Natural killer cell (primary cell): Measurements from ENCODE around the gene ZDHHC16. TPM values are rescaled to one million over a fixed set of nuclear protein-coding genes. Genes with fewer than 3 reads are reported as not detected.
"Not testable (repeated sequence)": the region's sequence is repeated elsewhere in the genome, so short reads cannot be mapped to it uniquely, and the experiment has no call there.

Experiments used
- ATAC-seq, 3 donors: fragments of 150-1000 bp in 2 of 3; fragments of 200-7000 bp in 1 of 3; cut with Tn5 transposase; 1 replicate in 1 of 3; 2 replicates in 2 of 3; pipeline ENCODE4 v1.10.0; 2021; ENCODE audit warnings: mild to moderate bottlenecking in 2 of 3, moderate library complexity in 2 of 3
- DNase-seq, 2 donors: peaks; one replicate each; pipeline versions ENCODE4 v3.0.0 to v3.0.0-alpha.2; 2013 to 2021; ENCODE audit warnings: mixed read lengths in 1 of 2
- H3K27ac ChIP-seq: one replicate; pipeline ENCODE4 v1.5.1; 2013; ENCODE audit warnings: mild to moderate bottlenecking, low read length
- H3K27me3 ChIP-seq: one replicate; pipeline ENCODE4 v1.6.1; 2013; ENCODE audit warnings: low read length; ENCODE audit not compliant: control insufficient read depth, insufficient read depth
- H3K36me3 ChIP-seq: one replicate; pipeline ENCODE4 v1.6.1; 2013; ENCODE audit warnings: low read length; ENCODE audit not compliant: control insufficient read depth, insufficient read depth
- H3K4me1 ChIP-seq: one replicate; pipeline ENCODE4 v1.6.1; 2013; ENCODE audit warnings: low read length; ENCODE audit not compliant: control insufficient read depth, insufficient read depth
- H3K4me3 ChIP-seq: one replicate; pipeline ENCODE4 v1.5.1; 2013; ENCODE audit warnings: low read length
- H3K9me3 ChIP-seq: one replicate; pipeline ENCODE4 v1.6.1; 2013; ENCODE audit warnings: low read length; ENCODE audit not compliant: control insufficient read depth, insufficient read depth
- H3K27ac Mint-ChIP-seq, 2 donors: one replicate each; pipeline ENCODE4 v1.8.0; 2022; ENCODE audit warnings: mild to moderate bottlenecking in 2 of 2, mixed read lengths in 2 of 2, moderate library complexity in 1 of 2
- H3K27me3 Mint-ChIP-seq, 2 donors: one replicate each; pipeline ENCODE4 v1.8.0; 2022; ENCODE audit warnings: low read depth in 2 of 2, mixed read lengths in 2 of 2
- H3K36me3 Mint-ChIP-seq: one replicate; pipeline ENCODE4 v1.8.0; 2022; ENCODE audit warnings: mixed read lengths
- H3K4me1 Mint-ChIP-seq, 2 donors: one replicate each; pipeline ENCODE4 v1.8.0; 2022; ENCODE audit warnings: mixed read lengths in 2 of 2
- H3K4me3 Mint-ChIP-seq: one replicate; pipeline ENCODE4 v1.8.0; 2022; ENCODE audit warnings: mild to moderate bottlenecking, moderate library complexity, mixed read lengths
- H3K9me3 Mint-ChIP-seq, 2 donors: one replicate each; pipeline ENCODE4 v1.8.0; 2022; ENCODE audit warnings: mixed read lengths in 2 of 2
- WGBS: methylation state at CpG from one replicate; pipeline ENCODE4 v1.1.7; 2013; ENCODE audit warnings: missing lambda C conversion rate; ENCODE audit not compliant: insufficient coverage; 5-methylcytosine and 5-hydroxymethylcytosine counted together
- intact Hi-C: fragments of 100-400 bp; cut with micrococcal nuclease; formaldehyde crosslinking; loops from one replicate; pipeline ENCODE4 v1.14.2; 2022
- total RNA-seq, 4 donors: library from RNA; stranded (reverse); fragments of 120-200 nt in 1 of 4; gene quantifications; one replicate each; pipeline versions ENCODE4 v1.2.3 to v1.2.4, GENCODE V29; 2013 to 2022
- TF ChIP-seq, protein P1 (sequence below): fragments of 200-600 bp; IDR thresholded peaks from one replicate; pipeline ENCODE4 v1.8.0; 2022; ENCODE audit warnings: antibody characterized with exemption

The ZDHHC16 gene
- total RNA-seq, 3 donors from 2014 or later (not counting 1 experiment from before 2014, with no cell fraction given) = 11.3 to 18.7 (median 12.7) TPM

DNA sequence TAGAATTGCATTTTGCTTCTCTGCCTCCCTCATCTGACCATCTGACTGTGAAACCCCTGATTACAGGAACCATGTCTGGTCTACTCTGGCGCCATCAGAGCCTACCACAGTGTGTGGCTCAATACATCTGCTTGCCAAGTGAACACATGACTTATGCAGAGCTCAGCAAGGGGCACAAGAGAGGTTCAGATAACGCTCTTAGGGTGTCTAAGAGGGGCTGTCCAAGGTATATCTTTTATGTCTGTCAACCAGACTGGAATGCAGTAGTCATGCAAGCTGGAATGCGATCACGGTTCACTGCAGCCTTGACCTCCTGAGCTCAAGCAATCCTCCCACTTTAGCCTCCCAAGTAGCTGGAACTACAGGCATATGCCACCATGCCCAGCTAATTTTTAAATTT is 34.6 kb upstream of the ZDHHC16 start:
- intact Hi-C loops = loop anchor here (10.0 kb wide), 1 partner anchor 233 kb away; the partner anchor contains the start of gene PI4K2A
- Mint-ChIP-seq H3K4me3 (no peak overlapping the region), H3K4me1 (peaks cover 31 to 44% of the 10 kb centered on the region in 2 donors), H3K36me3 (no peaks in the 10 kb centered on the region), H3K9me3 (no peaks in the 10 kb centered on the region), H3K27ac (no peak overlapping the region), H3K27me3 (no peaks in the 10 kb centered on the region)
- WGBS = 90% methylated on average over 4 of the region's 4 CpGs
- Histone ChIP-seq H3K4me3 (no peak overlapping the region), H3K9me3 (no peaks in the 10 kb centered on the region), H3K36me3 (no peaks in the 10 kb centered on the region), H3K27me3 (no peaks in the 10 kb centered on the region), H3K4me1 (peaks cover 58% of the 10 kb centered on the region), H3K27ac (no peak overlapping the region)
- no peak for DNase-seq
- TF ChIP-seq, protein P1, sequence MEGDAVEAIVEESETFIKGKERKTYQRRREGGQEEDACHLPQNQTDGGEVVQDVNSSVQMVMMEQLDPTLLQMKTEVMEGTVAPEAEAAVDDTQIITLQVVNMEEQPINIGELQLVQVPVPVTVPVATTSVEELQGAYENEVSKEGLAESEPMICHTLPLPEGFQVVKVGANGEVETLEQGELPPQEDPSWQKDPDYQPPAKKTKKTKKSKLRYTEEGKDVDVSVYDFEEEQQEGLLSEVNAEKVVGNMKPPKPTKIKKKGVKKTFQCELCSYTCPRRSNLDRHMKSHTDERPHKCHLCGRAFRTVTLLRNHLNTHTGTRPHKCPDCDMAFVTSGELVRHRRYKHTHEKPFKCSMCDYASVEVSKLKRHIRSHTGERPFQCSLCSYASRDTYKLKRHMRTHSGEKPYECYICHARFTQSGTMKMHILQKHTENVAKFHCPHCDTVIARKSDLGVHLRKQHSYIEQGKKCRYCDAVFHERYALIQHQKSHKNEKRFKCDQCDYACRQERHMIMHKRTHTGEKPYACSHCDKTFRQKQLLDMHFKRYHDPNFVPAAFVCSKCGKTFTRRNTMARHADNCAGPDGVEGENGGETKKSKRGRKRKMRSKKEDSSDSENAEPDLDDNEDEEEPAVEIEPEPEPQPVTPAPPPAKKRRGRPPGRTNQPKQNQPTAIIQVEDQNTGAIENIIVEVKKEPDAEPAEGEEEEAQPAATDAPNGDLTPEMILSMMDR = no peak
- no peak for ATAC-seq

DNA sequence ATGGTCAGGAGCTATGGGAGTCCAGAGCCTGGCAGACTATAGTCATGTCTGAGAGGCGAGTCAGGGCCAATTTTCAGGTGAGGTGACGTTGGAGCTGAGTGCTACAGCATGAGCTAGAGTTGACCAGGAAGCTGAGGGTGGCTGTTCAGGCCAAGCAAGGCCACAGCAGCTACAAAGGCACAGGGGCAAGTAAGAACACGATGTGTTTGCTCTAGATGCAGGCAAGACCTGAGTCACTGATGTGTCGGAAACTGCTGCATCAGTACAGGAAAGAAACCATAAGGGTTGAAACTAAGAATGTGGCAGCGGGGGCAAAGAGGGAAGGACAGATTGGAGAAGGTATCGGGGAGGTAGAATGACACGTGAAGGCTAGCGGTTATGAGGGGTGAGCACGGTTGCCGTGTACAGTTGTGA is 33.1 kb upstream of the ZDHHC16 start:
- peak overlapping the region; percentile 82 to 90 for H3K27ac Mint-ChIP-seq
- H3K4me1 Mint-ChIP-seq = peaks cover 33 to 44% of the 10 kb centered on the region in 2 donors
- H3K27me3 Mint-ChIP-seq = no peaks in the 10 kb centered on the region
- Histone ChIP-seq H3K27me3 (no peaks in the 10 kb centered on the region), H3K9me3 (no peaks in the 10 kb centered on the region), H3K27ac (peak overlapping the region; percentile 90), H3K36me3 (no peaks in the 10 kb centered on the region), H3K4me1 (peaks cover 51% of the 10 kb centered on the region), H3K4me3 (no peak overlapping the region)
- H3K4me3 Mint-ChIP-seq = no peak overlapping the region
- intact Hi-C loops = loop anchor here (10.0 kb wide), 1 partner anchor 232 kb away; the partner anchor contains the start of gene PI4K2A
- no peaks in the 10 kb centered on the region for H3K36me3 Mint-ChIP-seq
- H3K9me3 Mint-ChIP-seq = no peaks in the 10 kb centered on the region
- WGBS = 75% methylated on average over 10 of the region's 10 CpGs
- TF ChIP-seq, protein P1 = no peak
- no peak for DNase-seq
- ATAC-seq = no peak

GRCh38 chr10:97416565-97416964 is 29.4 kb upstream of the ZDHHC16 start:
- TF ChIP-seq, protein P1 = no peak

GRCh38 chr10:97423757-97424098 is 22.2 kb upstream of the ZDHHC16 start:
- peaks cover 23 to 50% of the 10 kb centered on the region in 2 donors for H3K4me1 Mint-ChIP-seq
- H3K9me3 ChIP-seq, H3K27ac ChIP-seq, H3K9me3 Mint-ChIP-seq, H3K4me3 Mint-ChIP-seq, H3K4me3 ChIP-seq, H3K27me3 Mint-ChIP-seq, DNase-seq, H3K36me3 Mint-ChIP-seq, intact Hi-C loops, H3K27me3 ChIP-seq, H3K36me3 ChIP-seq, ATAC-seq: not testable (repeated sequence)
- peak overlapping the region in 1 of 2 donors; percentile 16 for H3K27ac Mint-ChIP-seq
- WGBS = 86% methylated on average over 6 of the region's 8 CpGs
- peaks cover 46% of the 10 kb centered on the region for H3K4me1 ChIP-seq

More at GRCh38 chr10:97416565-97416964, 29.4 kb upstream of the ZDHHC16 start:
- Histone ChIP-seq H3K36me3 (no peaks in the 10 kb centered on the region), H3K4me1 (peaks cover 55% of the 10 kb centered on the region), H3K9me3 (no peaks in the 10 kb centered on the region), H3K4me3 (no peak overlapping the region), H3K27ac (no peak overlapping the region), H3K27me3 (no peaks in the 10 kb centered on the region)
- intact Hi-C loops = loop anchor here (10.0 kb wide), 1 partner anchor 228 kb away; the partner anchor contains the start of gene PI4K2A
- ATAC-seq (no peak), DNase-seq (peak in 1 of 2 donors; percentile 42)
- 28% methylated on average over 6 of the region's 6 CpGs for WGBS
- H3K9me3 Mint-ChIP-seq = no peaks in the 10 kb centered on the region
- H3K27me3 Mint-ChIP-seq = no peaks in the 10 kb centered on the region
- no peaks in the 10 kb centered on the region for H3K36me3 Mint-ChIP-seq
- H3K4me1 Mint-ChIP-seq = peaks cover 43 to 55% of the 10 kb centered on the region in 2 donors
- H3K27ac Mint-ChIP-seq = peak overlapping the region; percentile 83 to 90
- peak overlapping the region; percentile 45 for H3K4me3 Mint-ChIP-seq
